22Rv1 (cell line): ENCODE data around the gene AP1M1.

Experiments
- ZFX ChIP-seq: fragments of 450-650 bp; IDR thresholded peaks from 2 replicates; pipeline ENCODE4 v1.6.1; 2017; ENCODE audit warnings: antibody characterized with exemption, borderline replicate concordance
- TF ChIP-seq, protein P1 (sequence below): fragments of 450-650 bp; IDR thresholded peaks from 2 replicates; pipeline ENCODE4 v1.5.1; 2017; ENCODE audit warnings: mild to moderate bottlenecking

DNA sequence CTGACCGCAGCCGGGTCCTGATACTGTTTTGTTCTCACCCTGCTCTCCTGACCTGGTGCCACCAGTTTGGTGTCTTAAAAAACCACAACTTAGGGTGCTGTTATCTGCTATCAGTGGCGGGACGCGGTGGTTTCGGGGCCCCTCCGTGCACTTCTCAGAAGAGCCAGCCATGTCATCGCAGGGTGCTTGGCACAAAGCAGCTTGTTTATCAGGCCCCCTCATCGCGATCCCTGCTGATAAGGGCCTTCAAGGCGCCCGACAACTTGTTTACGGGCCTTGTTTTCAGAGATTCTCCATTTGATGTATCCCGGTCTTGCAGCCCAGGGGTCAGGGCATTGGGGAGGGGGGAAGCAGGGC, 68.9 kb downstream of the AP1M1 start:
- TF ChIP-seq, protein P1, sequence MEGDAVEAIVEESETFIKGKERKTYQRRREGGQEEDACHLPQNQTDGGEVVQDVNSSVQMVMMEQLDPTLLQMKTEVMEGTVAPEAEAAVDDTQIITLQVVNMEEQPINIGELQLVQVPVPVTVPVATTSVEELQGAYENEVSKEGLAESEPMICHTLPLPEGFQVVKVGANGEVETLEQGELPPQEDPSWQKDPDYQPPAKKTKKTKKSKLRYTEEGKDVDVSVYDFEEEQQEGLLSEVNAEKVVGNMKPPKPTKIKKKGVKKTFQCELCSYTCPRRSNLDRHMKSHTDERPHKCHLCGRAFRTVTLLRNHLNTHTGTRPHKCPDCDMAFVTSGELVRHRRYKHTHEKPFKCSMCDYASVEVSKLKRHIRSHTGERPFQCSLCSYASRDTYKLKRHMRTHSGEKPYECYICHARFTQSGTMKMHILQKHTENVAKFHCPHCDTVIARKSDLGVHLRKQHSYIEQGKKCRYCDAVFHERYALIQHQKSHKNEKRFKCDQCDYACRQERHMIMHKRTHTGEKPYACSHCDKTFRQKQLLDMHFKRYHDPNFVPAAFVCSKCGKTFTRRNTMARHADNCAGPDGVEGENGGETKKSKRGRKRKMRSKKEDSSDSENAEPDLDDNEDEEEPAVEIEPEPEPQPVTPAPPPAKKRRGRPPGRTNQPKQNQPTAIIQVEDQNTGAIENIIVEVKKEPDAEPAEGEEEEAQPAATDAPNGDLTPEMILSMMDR, result no peak
- TF ChIP-seq ZFX, result no peak
